GM13976 (cell line): ENCODE results near the gene KITLG.

Source experiments
- DNase-seq: peaks from one replicate; pipeline ENCODE4 v3.0.0; 2012; ENCODE audit warnings: low spot score
- CTCF ChIP-seq: IDR thresholded peaks from 2 replicates; pipeline ENCODE4 v1.5.1; 2012; ENCODE audit warnings: borderline replicate concordance, mild to moderate bottlenecking; ENCODE audit not compliant: insufficient read depth; ENCODE audit errors: extremely low read depth, missing control alignments, control extremely low read depth
- in situ Hi-C: fragments of 300-500 bp; cut with MboI; formaldehyde crosslinking; loops from one replicate; pipeline ENCODE4 v1.12.0; 2022; ENCODE audit warnings: low sequenced_read_pairs, mixed read lengths, inconsistent platforms; ENCODE audit not compliant: unreplicated experiment

KITLG gene

GRCh38 chr12:88546853-88547252 is 33.4 kb downstream of the KITLG start:
- TF ChIP-seq CTCF, result no peak
- DNase-seq, result no peak
- in situ Hi-C loops, result no loop called here

- DNase-seq, result no peak
- no peak for TF ChIP-seq CTCF
- in situ Hi-C loops, result no loop called here
Measured at GRCh38 chr12:88546226-88546625, 34.0 kb downstream of the KITLG start.

GRCh38 chr12:88544991-88545980 is 35.0 kb downstream of the KITLG start:
- DNase-seq, result no peak
- no peak for TF ChIP-seq CTCF

GRCh38 chr12:88539893-88540292 is 40.4 kb downstream of the KITLG start:
- DNase-seq, result no peak
- in situ Hi-C loops, result no loop called here
- no peak for TF ChIP-seq CTCF

More at GRCh38 chr12:88544991-88545980, 35.0 kb downstream of the KITLG start:
- in situ Hi-C loops, result no loop called here

GRCh38 chr12:88538697-88539096 is 41.6 kb downstream of the KITLG start:
- DNase-seq, result no peak
- TF ChIP-seq CTCF, result no peak
- in situ Hi-C loops, result no loop called here

GRCh38 chr12:88538250-88538649 is 42.0 kb downstream of the KITLG start:
- in situ Hi-C loops, result no loop called here

More at GRCh38 chr12:88538250-88538649, 42.0 kb downstream of the KITLG start:
- DNase-seq, result no peak
- TF ChIP-seq CTCF, result no peak
